Smooth muscle cell (in vitro differentiated cells): Measurements from ENCODE around the gene CRACR2A. TPM values are rescaled to one million over a fixed set of nuclear protein-coding genes. Genes with fewer than 3 reads are reported as not detected.

Experiments
- DNase-seq: peaks from one replicate; lab custom pipeline; 2025; ENCODE audit not compliant: unreplicated experiment; lab: John Stamatoyannopoulos, UW
- H2AFZ ChIP-seq: fragments of 200-600 bp; sonication (generic); 2 replicates; pipeline ENCODE4 v1.6.0; 2016; ENCODE audit warnings: antibody characterized with exemption, low read depth, mild to moderate bottlenecking
- H3F3A ChIP-seq: fragments of 200-600 bp; sonication (generic); 2 replicates; pipeline ENCODE4 v1.6.0; 2017; ENCODE audit warnings: antibody characterized with exemption, low read depth
- H3K27ac ChIP-seq: fragments of 200-600 bp; sonication (generic); 2 replicates; pipeline ENCODE4 v1.5.1; 2016; ENCODE audit warnings: low read depth, mild to moderate bottlenecking
- H3K27me3 ChIP-seq: fragments of 200-600 bp; sonication (generic); 2 replicates; pipeline ENCODE4 v1.6.1; 2016; ENCODE audit warnings: low read depth, mild to moderate bottlenecking
- H3K36me3 ChIP-seq: fragments of 200-600 bp; sonication (generic); 2 replicates; pipeline ENCODE4 v1.5.1; 2016; ENCODE audit warnings: low read depth
- H3K4me1 ChIP-seq: fragments of 200-600 bp; sonication (generic); 2 replicates; pipeline ENCODE4 v1.5.1; 2016; ENCODE audit warnings: low read depth
- H3K4me2 ChIP-seq: fragments of 200-600 bp; sonication (generic); 2 replicates; pipeline ENCODE4 v1.6.0; 2016; ENCODE audit warnings: mild to moderate bottlenecking
- H3K4me3 ChIP-seq: fragments of 200-600 bp; sonication (generic); 2 replicates; pipeline ENCODE4 v1.5.1; 2016; ENCODE audit warnings: mild to moderate bottlenecking
- H3K79me2 ChIP-seq: fragments of 200-600 bp; sonication (generic); 2 replicates; pipeline ENCODE4 v1.6.0; 2016; ENCODE audit warnings: low read depth, mild to moderate bottlenecking
- H3K9ac ChIP-seq: fragments of 200-600 bp; sonication (generic); 2 replicates; pipeline ENCODE4 v1.6.0; 2016; ENCODE audit warnings: low read depth
- H3K9me3 ChIP-seq: fragments of 200-600 bp; sonication (generic); replicated peaks from 2 replicates; pipeline ENCODE4 v1.5.1; 2016; ENCODE audit warnings: low read depth
- H4K20me1 ChIP-seq: fragments of 200-600 bp; sonication (generic); 2 replicates; pipeline ENCODE4 v1.6.0; 2016; ENCODE audit warnings: low read depth
- WGBS: methylation state at CpG from one replicate; pipeline ENCODE4 v1.1.7; 2016; ENCODE audit warnings: low lambda C conversion rate; 5-methylcytosine and 5-hydroxymethylcytosine counted together
- polyA plus RNA-seq: library from polyadenylated mRNA; unstranded; fragments of >200 nt; fragmentation: Nextera tagmentation; extraction: Ambion mirVana; gene quantifications from 2 replicates; pipeline ENCODE4 v1.2.1, GENCODE V29; 2016
- total RNA-seq: library from RNA; depleted of rRNA; stranded (reverse); fragments of >200 nt; gene quantifications from 2 replicates; pipeline ENCODE4 v1.2.3, GENCODE V29; 2014
- TF ChIP-seq, protein P1 (sequence below): fragments of 200-600 bp; sonication (generic); IDR thresholded peaks from 2 replicates; pipeline ENCODE4 v1.5.1; 2017; ENCODE audit warnings: borderline replicate concordance, mild to moderate bottlenecking, antibody characterized with exemption; ENCODE audit not compliant: insufficient read depth, poor library complexity, severe bottlenecking

CRACR2A gene
- total and polyA plus RNA-seq, 2 experiments from 2014 or later = 0.99 to 1.3 TPM

DNA sequence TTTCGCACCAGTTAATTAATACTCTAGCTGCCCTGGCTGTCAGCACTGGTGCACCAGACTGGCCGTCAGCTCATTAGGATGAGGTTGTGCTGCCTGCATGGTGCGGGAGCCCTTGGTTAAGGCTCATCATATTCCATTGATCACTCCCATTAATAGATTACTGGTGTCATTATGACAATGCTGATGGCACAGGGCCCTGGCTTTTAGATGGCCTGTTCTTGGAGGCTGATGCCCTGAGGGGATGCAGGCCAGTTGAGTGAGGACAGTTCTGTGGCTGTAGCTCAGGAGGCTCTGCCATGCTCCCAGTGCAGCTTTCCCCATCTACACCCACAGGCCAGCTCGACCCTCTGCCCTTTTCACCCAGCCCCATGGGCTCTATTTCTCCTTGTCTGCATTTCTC is 135.3 kb downstream of the CRACR2A start:
- Histone ChIP-seq H3K4me2 (no peak overlapping the region), H3K9ac (no peak overlapping the region), H3F3A (no peaks in the 10 kb centered on the region), H2AFZ (no peak overlapping the region), H3K27me3 (peaks cover 5% of the 10 kb centered on the region), H3K27ac (no peak overlapping the region), H3K79me2 (no peaks in the 10 kb centered on the region), H3K36me3 (no peaks in the 10 kb centered on the region), H3K9me3 (no peaks in the 10 kb centered on the region), H4K20me1 (no peaks in the 10 kb centered on the region), H3K4me1 (peaks cover 4% of the 10 kb centered on the region), H3K4me3 (no peak overlapping the region)
- TF ChIP-seq, protein P1, sequence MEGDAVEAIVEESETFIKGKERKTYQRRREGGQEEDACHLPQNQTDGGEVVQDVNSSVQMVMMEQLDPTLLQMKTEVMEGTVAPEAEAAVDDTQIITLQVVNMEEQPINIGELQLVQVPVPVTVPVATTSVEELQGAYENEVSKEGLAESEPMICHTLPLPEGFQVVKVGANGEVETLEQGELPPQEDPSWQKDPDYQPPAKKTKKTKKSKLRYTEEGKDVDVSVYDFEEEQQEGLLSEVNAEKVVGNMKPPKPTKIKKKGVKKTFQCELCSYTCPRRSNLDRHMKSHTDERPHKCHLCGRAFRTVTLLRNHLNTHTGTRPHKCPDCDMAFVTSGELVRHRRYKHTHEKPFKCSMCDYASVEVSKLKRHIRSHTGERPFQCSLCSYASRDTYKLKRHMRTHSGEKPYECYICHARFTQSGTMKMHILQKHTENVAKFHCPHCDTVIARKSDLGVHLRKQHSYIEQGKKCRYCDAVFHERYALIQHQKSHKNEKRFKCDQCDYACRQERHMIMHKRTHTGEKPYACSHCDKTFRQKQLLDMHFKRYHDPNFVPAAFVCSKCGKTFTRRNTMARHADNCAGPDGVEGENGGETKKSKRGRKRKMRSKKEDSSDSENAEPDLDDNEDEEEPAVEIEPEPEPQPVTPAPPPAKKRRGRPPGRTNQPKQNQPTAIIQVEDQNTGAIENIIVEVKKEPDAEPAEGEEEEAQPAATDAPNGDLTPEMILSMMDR = no peak
- WGBS = 89% methylated on average over 4 of the region's 4 CpGs
- no peak for DNase-seq

DNA sequence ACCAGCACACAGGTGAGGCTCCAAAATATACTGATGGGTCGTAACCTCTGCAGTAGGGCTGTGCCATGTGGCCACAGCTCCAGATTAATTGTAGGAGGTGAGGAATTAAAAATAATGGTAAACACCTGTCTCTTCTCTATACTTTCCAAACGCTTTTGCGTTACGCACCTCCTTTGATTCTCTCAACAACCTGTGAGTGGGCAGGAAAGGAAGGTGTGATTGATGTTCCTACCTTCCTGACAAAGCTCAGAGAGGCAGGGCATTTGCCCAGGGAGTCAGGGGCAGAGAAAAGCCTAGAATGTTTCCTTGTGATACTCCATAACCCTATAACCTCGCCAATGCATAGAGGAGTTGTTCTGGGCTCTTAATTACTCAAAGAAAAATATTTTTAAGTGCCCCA is 137.0 kb downstream of the CRACR2A start:
- no peaks in the 10 kb centered on the region for H3K79me2 ChIP-seq
- no peak overlapping the region for H3K27ac ChIP-seq
- H3K9me3 ChIP-seq = no peaks in the 10 kb centered on the region
- no peak for DNase-seq
- H4K20me1 ChIP-seq = no peaks in the 10 kb centered on the region
- 92% methylated on average over 5 of the region's 5 CpGs for WGBS
- TF ChIP-seq, protein P1 = no peak
- peaks cover 5% of the 10 kb centered on the region for H3K27me3 ChIP-seq
- H2AFZ ChIP-seq = no peak overlapping the region
- no peaks in the 10 kb centered on the region for H3K36me3 ChIP-seq
- H3K9ac ChIP-seq = no peak overlapping the region
- no peaks in the 10 kb centered on the region for H3F3A ChIP-seq
- peaks cover 4% of the 10 kb centered on the region for H3K4me1 ChIP-seq
- no peak overlapping the region for H3K4me3 ChIP-seq
- no peak overlapping the region for H3K4me2 ChIP-seq

DNA sequence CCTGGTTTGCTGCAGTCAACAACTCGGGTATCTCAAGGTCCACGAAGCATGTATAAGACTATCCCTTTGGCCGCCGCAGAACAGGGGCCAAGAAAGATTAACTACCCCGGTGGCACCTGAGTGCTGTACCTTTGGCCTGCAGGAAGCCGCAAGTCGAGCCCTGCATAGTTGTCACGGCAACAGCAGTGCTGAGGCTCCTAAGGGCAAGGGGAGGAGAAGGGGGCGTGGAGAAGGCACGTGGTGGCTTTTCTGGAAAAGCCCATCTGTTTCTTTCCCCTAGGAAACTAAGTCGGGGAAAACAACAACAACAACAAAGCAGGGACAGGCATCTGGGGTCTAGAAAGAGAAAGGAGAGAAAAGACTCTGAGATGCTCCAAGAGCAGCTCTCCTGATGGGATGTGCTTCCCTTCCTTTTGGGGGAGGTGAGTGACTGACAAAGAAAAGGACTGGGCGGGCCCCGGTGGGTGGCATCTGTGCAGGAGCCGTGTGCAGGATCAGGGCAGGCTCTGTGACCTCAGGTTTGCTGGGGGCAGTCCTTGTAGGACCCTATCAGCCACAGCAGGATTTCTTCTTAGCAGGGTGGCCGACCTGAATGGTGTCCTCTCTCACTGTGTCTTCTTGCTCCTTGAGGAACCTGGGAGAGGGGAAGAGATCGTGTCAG is 138.0 kb downstream of the CRACR2A start:
- Histone ChIP-seq H3K4me3 (no peak overlapping the region), H3K9ac (no peak overlapping the region), H3K27me3 (peaks cover 5% of the 10 kb centered on the region), H3F3A (no peaks in the 10 kb centered on the region), H3K4me1 (peaks cover 4% of the 10 kb centered on the region), H4K20me1 (no peaks in the 10 kb centered on the region), H3K4me2 (no peak overlapping the region), H3K79me2 (no peaks in the 10 kb centered on the region), H2AFZ (no peak overlapping the region), H3K36me3 (no peaks in the 10 kb centered on the region), H3K27ac (no peak overlapping the region), H3K9me3 (no peaks in the 10 kb centered on the region)
- 82% methylated on average over 16 of the region's 16 CpGs for WGBS
- DNase-seq = no peak
- TF ChIP-seq, protein P1 = no peak
